HG03066 (cell line): ENCODE measurements around the gene ERVK3-1.
"Not testable (repeated sequence)": the region's sequence is repeated elsewhere in the genome, so short reads cannot be mapped to it uniquely, and the experiment has no call there.

ENCODE experiments used
- ATAC-seq: cut with Tn5 transposase; IDR thresholded peaks from one replicate; pipeline ENCODE4 v1.9.1; 2021; ENCODE audit warnings: low read depth; ENCODE audit not compliant: unreplicated experiment

ERVK3-1 gene, protein sequence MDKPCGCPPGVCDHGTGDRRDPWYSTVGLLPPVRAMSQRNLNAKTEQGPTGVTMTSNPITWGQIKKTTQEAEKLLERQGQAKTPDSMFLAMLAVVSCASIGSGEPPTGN

DNA sequence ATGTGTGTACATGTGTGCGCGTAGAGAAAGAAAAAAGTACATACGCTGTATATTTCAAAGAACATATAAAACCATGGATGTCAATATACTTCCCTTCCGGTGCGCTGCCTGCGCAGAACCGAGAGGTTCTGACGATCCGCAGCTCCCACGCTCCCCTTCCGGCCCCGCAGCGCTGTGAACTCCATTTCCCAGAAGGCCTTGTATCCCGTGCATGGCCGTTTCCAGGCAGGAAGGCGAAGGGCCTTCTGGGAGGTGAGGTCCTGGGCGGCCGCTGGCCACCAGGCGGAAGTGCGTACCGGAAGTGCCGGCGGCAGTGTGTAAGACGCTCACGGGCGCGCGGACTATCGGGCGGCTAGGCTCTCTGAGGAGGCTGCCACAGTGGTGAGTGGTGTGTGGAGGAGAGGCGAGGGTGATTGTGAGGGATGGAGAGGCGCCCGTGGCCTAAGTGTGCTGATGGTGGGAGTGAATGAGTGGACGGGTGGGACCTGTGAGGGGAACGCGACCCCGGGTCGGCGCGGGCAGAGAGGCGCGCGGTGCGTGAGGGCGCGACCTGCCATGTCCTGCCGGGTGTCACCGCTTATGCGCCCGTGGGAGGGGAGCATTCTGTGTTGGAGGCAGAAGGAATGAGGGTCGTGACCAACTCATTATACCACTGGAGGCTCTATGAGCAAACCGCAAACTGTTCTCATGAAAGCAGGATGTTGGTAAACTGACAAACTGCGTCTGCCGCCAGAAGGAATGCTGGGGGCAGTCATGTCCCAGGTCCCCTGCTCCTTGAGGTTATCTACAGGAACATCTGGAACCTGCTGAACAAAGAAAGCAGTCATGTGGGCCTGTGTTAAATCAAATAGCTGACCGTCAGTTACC is at the start of gene ERVK3-1:
Gene ERVK3-1 (plus strand): TSS at position 313 of the 867 bp plus-strand sequence. CDS start 6,792 bp downstream, outside the sequence.
- ATAC-seq, result peak; percentile 95

DNA sequence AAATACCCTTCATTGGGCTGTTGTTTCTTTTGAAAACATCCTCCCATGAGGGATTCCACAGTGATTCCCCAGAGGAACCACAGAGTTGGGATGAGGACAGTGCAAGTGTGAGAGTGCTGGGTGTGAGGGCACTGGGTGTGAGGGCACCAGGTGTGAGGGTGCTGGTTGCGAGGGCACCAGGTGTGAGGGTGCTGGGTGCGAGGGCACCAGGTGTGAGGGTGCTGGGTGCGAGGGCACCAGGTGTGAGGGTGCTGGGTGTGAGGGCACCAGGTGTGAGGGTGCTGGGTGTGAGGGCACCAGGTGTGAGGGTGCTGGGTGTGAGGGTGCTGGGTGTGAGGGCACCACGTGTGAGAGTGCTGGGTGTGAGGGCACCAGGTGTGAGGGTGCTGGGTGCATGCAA is 46.9 kb upstream of the ERVK3-1 start:
- not testable (repeated sequence) for ATAC-seq

DNA sequence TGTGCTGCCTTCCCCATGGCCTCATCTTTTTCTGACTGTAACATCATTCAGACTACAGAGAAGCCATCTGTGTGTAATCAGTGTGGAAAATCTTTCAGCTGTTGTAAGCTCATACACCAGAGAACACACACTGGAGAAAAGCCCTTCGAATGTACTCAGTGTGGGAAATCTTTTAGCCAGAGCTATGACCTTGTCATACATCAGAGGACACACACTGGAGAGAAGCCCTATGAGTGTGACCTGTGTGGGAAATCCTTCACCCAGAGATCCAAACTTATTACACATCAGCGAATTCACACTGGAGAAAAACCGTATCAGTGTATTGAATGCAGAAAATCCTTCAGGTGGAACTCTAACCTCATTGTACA is 43.6 kb upstream of the ERVK3-1 start:
- no peak for ATAC-seq

DNA sequence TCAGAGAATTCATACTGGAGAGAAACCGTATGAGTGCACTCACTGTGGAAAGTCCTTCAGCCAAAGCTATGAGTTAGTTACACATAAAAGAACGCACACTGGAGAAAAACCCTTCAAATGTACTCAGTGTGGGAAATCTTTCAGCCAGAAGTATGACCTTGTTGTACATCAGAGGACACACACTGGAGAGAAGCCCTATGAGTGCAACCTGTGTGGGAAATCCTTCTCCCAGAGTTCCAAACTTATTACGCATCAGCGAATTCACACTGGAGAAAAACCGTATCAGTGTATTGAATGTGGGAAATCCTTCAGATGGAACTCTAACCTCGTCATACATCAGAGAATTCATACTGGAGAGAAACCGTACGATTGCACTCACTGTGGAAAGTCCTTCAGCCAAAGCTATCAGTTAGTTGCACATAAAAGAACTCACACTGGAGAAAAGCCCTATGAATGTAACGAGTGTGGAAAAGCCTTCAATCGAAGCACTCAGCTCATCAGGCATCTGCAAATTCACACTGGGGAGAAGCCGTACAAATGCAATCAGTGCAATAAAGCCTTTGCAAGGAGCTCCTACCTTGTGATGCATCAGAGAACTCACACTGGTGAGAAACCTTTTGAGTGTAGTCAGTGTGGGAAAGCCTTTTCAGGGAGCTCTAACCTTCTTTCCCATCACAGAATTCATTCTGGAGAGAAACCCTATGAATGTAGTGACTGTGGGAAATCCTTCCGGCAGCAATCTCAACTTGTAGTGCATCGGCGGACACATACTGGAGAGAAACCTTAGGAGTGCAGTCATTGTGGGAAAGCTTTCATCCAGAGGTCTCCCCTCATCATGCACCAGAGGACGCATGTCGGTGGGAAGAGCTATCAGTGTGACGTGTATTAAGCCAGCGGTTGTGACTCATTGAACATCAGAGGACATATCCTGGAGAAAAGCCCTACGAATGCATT is 42.9 kb upstream of the ERVK3-1 start:
- no peak for ATAC-seq

DNA sequence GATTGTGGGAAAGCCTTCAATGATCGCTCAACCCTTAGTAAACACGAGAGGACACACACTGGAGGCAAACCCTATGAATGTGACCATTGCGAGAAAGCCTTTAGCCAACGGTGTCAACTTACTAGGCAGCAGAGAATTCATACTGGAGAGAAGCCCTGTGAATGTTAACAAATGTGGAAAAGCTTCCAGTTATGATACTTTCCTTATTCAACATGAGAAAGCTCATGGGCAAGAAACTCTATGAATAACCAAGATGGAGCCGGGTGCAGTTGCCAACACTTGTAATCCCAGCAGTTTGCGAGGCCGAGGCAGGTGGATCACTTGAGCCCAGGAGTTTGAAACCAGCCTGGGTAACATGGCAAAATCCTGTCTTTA is 42.3 kb upstream of the ERVK3-1 start:
- ATAC-seq, result no peak

DNA sequence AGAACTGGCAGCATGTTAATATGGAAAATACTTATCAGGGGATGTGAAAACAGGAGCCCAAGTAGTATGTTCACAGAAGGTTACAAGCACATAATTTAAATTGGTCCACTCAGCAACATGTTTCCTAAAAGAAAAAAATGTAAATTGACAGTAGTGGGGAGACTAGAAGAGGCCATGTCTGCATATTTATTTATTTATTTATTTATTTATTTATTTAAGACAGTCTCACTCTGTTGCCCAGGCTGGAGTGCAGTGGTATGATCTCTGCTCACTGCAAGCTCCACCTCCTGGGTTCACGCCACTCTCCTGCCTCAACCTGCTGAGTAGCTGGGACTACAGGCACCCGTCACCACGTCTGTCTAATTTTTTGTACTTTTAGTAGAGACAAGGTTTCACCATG is 40.1 kb upstream of the ERVK3-1 start:
- ATAC-seq, result no peak

- no peak for ATAC-seq
These were observed 36.8 kb upstream of the ERVK3-1 start for GRCh38 chr19:58268344-58268743.

GRCh38 chr19:58274771-58275201 is 30.4 kb upstream of the ERVK3-1 start:
- ATAC-seq, result no peak

DNA sequence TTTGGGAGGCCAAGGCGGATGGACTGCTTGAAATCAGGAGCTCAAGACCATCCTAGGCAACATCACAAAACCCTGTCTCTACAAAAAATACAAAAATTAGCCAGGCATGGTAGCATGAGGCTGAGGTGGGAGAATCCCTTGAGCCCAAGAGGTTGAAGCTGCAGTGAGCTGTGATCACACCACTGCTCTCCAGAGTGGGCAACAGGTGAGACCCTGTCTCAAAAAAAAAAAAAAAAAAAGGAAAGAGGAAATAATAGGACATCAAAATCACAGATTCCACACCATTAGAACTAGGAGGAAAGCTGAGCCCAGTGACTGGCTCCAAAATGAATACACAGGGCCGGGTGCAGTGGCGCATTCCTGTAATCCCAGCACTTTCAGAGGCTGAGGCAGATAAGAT is 29.6 kb upstream of the ERVK3-1 start:
- no peak for ATAC-seq

DNA sequence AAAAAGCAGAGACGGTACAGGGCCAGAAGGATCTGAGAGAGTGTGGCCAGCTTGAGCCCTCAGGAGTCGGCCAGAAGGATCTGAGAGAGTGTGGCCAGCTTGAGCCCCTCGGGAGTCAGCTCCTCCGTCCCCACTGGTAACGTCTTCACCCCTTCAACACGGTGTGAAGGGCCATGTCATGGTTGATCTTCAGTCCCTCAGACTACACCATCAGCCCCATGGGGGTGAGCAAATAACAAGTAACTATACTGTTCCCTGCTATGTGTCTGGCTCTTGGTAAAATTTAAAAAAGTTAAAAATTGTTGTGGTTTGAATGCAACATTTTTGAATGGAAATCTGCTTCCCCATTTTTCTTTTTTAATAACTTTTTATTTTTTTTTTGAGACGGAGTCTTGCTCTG is 28.0 kb upstream of the ERVK3-1 start:
- no peak for ATAC-seq

DNA sequence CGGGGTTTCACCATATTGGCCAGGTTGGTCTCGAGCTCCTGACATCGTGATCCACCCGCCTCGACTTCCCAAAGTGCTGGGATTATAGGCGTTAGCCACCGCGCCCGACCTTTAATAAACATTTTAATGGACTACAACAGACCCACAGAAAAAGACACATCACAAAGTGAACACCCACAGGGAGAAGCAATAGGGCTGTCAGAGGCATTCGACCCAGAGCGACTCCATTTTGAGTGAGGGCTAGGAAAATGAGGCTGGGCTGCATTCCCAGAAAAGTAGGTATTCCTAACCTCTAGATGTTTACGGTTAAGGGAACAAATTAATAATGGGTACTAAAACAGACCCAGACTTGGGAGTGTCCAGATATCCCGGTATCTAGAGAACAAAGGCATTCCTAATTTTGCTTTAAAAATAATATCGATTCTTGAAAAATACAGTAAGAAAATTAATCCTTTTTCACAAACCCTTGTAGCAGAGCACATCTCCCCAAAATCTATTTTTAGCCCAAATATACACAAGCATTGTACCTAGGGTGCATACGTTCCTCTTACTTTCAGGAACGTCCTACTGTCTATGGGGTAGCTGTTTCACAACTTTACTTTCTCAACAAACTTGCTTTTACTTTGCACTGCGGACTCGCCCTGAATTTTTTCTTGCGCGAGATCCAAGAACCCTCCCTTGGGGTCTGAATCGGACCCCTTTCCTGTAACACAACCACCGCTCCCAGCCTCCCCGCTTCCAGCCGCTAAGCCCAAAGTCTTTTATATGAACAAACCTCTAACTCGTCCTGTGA is 27.2 kb upstream of the ERVK3-1 start:
- no peak for ATAC-seq

DNA sequence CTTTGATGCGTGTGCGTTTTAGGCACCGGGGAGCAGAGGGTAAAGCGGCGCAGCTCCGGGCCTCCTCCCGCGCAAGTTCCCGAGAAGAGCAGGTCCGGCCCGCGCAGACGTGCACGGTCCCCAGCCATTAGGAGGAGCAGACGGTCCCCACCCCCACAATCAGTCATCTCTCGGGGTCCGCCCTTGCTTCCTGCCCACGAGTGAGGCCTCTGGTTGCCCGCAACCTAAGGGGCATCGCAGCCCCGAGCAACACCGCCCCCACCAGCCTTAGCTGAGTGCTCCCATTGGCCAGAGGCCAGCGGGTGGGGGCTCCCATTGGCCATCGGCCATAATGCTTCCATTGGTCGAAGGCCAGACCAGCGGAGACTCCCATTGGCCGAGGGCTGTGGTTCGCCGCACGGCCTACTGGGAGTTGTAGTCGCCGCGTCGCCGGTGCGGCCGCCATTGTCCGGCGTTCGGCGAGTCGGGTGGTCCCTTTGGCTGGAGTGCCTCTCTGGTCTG is 26.6 kb upstream of the ERVK3-1 start, which contains the start of gene ZNF8:
Gene ZNF8 (plus strand): TSS at position 415 of the 501 bp plus-strand sequence. CDS start 127 bp downstream, outside the sequence.
- peak; percentile 95 for ATAC-seq

GRCh38 chr19:58279042-58279924 is 25.9 kb upstream of the ERVK3-1 start:
- ATAC-seq, result peak; percentile 35

DNA sequence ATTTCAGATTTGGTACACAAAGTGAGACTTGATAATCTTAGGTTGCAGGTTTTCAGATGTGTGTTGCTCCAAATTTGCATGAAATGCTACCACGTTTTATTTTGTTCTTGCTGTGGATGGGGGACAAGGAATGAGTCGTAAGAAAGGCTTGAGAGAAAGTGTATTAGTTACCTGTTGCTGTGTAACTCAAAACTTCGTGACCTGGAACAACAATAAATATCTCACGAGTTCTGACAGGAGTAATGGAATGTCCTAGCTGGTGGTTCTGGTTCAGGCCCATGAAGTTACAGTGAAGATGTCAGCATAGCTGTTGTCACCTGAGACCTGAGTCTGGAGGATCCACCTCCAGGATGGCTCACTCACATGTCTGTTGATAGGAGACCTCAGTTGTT is 25.3 kb upstream of the ERVK3-1 start:
- no peak for ATAC-seq

DNA sequence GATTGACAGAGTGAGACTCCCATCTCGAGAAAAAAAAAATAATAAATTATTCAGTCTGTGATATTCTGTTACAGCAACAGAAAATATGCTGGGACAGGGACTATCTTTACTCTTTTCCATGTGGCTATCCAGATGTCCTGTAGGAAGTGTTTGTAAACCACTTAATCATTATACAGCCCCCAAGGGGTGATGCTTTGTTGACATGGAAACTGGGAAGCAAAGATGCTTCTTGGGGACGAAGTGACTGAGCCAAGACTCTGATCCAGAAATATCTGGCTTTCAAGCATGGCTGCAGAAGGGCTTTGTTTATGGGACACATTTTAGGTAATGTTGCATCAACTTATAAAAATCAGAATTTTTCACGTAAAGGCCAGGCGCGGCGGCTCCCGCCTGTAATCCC is 21.0 kb upstream of the ERVK3-1 start:
- no peak for ATAC-seq

DNA sequence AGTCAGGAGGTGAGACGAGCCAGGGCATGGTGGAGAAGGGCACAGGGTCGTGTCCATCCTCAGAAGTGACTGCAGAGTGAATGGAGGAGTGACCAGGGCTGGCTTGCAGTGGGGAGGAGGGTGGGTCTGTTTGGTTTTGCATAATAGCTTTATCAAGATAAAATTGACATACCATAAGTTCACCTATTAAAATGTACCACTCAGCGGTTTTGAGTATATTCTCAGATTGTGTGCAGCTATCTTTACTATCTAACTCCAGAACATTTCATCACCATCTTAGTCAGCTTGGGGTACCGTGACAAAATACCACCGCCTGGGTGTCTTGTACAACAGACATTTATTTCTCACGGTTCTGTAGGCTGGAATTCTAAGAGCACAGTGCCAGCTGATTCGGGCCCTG is 13.2 kb upstream of the ERVK3-1 start:
- no peak for ATAC-seq

GRCh38 chr19:58294743-58295374 is 10.3 kb upstream of the ERVK3-1 start:
- no peak for ATAC-seq

GRCh38 chr19:58296104-58296503 is 9.1 kb upstream of the ERVK3-1 start:
- no peak for ATAC-seq

GRCh38 chr19:58300620-58301019 is 4.6 kb upstream of the ERVK3-1 start:
- no peak for ATAC-seq
